Measurements from ENCODE around the gene FAM184B.

FAM184B gene

GRCh38 chr4:17709763-17710068 lies 71.7 kb downstream of the FAM184B start:
- H3K4me3 ChIP-seq (ENCODE audit: low read depth, low read length) = no peak overlapping the region

GRCh38 chr4:17708992-17709762 lies 72.2 kb downstream of the FAM184B start:
- H3K4me3 ChIP-seq (ENCODE audit: low read depth, low read length) = no peak overlapping the region

More at GRCh38 chr4:17709763-17710068, 71.7 kb downstream of the FAM184B start:
- TF ChIP-seq, protein P1, sequence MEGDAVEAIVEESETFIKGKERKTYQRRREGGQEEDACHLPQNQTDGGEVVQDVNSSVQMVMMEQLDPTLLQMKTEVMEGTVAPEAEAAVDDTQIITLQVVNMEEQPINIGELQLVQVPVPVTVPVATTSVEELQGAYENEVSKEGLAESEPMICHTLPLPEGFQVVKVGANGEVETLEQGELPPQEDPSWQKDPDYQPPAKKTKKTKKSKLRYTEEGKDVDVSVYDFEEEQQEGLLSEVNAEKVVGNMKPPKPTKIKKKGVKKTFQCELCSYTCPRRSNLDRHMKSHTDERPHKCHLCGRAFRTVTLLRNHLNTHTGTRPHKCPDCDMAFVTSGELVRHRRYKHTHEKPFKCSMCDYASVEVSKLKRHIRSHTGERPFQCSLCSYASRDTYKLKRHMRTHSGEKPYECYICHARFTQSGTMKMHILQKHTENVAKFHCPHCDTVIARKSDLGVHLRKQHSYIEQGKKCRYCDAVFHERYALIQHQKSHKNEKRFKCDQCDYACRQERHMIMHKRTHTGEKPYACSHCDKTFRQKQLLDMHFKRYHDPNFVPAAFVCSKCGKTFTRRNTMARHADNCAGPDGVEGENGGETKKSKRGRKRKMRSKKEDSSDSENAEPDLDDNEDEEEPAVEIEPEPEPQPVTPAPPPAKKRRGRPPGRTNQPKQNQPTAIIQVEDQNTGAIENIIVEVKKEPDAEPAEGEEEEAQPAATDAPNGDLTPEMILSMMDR (IDR thresholded peaks at IDR 0.05; ENCODE audit: borderline replicate concordance, insufficient read depth, low read depth, low read length) = no peak

GRCh38 chr4:17707671-17708070 lies 73.8 kb downstream of the FAM184B start:
- H3K4me3 ChIP-seq (ENCODE audit: low read depth, low read length) = no peak overlapping the region
- TF ChIP-seq, protein P1 (IDR thresholded peaks at IDR 0.05; ENCODE audit: borderline replicate concordance, insufficient read depth, low read depth, low read length) = no peak

More at GRCh38 chr4:17708992-17709762, 72.2 kb downstream of the FAM184B start:
- TF ChIP-seq, protein P1 (IDR thresholded peaks at IDR 0.05; ENCODE audit: borderline replicate concordance, insufficient read depth, low read depth, low read length) = no peak

- no peak overlapping the region for H3K4me3 ChIP-seq (ENCODE audit: low read depth, low read length)
- TF ChIP-seq, protein P1 (IDR thresholded peaks at IDR 0.05; ENCODE audit: borderline replicate concordance, insufficient read depth, low read depth, low read length) = no peak
Measured at GRCh38 chr4:17705107-17705506, 76.3 kb downstream of the FAM184B start.

GRCh38 chr4:17704020-17704650 lies 77.3 kb downstream of the FAM184B start:
- TF ChIP-seq, protein P1 (IDR thresholded peaks at IDR 0.05; ENCODE audit: borderline replicate concordance, insufficient read depth, low read depth, low read length) = no peak
- no peak overlapping the region for H3K4me3 ChIP-seq (ENCODE audit: low read depth, low read length)

DNA sequence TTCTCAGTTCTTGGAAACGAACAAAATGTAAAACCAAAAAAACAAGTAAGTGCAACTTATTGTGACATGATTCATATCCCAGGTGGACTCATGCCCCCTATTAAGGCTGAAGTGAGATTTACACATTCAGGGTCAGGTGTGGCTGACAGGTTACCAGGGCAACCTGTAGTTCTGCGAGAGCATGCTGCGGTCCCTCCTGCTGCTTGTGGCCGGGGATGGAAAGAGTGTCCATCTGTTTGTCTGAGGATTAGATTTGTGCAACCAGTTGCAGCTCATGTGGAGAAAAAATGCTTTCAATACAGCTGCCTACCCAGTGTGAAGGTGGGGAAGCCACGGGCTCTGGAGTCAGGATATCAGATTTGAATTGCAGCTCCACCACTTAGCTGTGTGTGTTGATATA lies 78.8 kb downstream of the FAM184B start:
- no peak overlapping the region for H3K4me3 ChIP-seq (ENCODE audit: low read depth, low read length)
- TF ChIP-seq, protein P1 (IDR thresholded peaks at IDR 0.05; ENCODE audit: borderline replicate concordance, insufficient read depth, low read depth, low read length) = no peak

- H3K4me3 ChIP-seq (ENCODE audit: low read depth, low read length) = no peak overlapping the region
- TF ChIP-seq, protein P1 (IDR thresholded peaks at IDR 0.05; ENCODE audit: borderline replicate concordance, insufficient read depth, low read depth, low read length) = no peak
Measured at GRCh38 chr4:17701882-17702281, 79.5 kb downstream of the FAM184B start.

Data from GM12875 (cell line).